ENCODE data around the gene NFX1.
"Not testable (repeated sequence)": the region's sequence is repeated elsewhere in the genome, so short reads cannot be mapped to it uniquely, and the experiment has no call there.

DNA sequence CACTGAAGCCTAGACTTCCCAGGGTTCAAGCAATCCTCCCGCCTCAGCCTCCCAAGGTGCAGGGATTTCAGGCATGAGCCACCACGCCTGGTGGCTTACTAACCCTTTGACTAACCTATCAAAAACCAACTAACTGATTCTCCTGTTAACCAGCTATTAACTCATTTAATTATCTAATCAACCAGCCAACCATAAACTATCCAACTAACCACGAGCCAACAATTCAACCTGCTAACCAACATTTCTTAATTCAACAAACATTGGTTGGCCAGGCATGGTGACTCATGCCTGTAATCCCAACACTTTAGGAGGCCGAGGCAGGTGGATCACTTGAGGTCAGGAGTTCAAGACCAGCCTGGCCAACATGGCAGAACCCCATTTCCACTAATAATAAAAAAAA lies 108.7 kb downstream of the NFX1 start:
- TF ChIP-seq, protein P1, sequence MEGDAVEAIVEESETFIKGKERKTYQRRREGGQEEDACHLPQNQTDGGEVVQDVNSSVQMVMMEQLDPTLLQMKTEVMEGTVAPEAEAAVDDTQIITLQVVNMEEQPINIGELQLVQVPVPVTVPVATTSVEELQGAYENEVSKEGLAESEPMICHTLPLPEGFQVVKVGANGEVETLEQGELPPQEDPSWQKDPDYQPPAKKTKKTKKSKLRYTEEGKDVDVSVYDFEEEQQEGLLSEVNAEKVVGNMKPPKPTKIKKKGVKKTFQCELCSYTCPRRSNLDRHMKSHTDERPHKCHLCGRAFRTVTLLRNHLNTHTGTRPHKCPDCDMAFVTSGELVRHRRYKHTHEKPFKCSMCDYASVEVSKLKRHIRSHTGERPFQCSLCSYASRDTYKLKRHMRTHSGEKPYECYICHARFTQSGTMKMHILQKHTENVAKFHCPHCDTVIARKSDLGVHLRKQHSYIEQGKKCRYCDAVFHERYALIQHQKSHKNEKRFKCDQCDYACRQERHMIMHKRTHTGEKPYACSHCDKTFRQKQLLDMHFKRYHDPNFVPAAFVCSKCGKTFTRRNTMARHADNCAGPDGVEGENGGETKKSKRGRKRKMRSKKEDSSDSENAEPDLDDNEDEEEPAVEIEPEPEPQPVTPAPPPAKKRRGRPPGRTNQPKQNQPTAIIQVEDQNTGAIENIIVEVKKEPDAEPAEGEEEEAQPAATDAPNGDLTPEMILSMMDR (IDR thresholded peaks at IDR 0.05) = not testable (repeated sequence)
- not testable (repeated sequence) for TF ChIP-seq POLR2A, POLR2AphosphoS5 (IDR thresholded peaks at IDR 0.05)
